ENCODE data around the gene MSL1. TPM values are rescaled to one million over a fixed set of nuclear protein-coding genes. Genes with fewer than 3 reads are reported as not detected.
"Not testable (repeated sequence)": the region's sequence is repeated elsewhere in the genome, so short reads cannot be mapped to it uniquely, and the experiment has no call there.

The MSL1 gene
- total RNA-seq, 1 donor from 2014 or later: 97.7 TPM

- Histone ChIP-seq H3K4me1 (peaks cover 19% of the 10 kb centered on the region), H3K27ac (no peak overlapping the region), H3K27me3 (ENCODE audit: low read depth) (no peaks in the 10 kb centered on the region), H3K9me3 (no peaks in the 10 kb centered on the region), H3K4me3 (no peak overlapping the region), H3K36me3 (peaks cover 67% of the 10 kb centered on the region)
- ATAC-seq (no peak), DNase-seq (no peak)
- TF ChIP-seq CTCF (IDR thresholded peaks at IDR 0.05): no peak
- intact Hi-C loops (cut with DNase I): no loop called here
These were observed 14.0 kb downstream of the MSL1 start for GRCh38 chr17:40135817-40136216.

GRCh38 chr17:40139566-40140058, 17.8 kb downstream of the MSL1 start:
- Histone ChIP-seq H3K27me3 (ENCODE audit: low read depth) (no peaks in the 10 kb centered on the region), H3K4me1 (peaks cover 29% of the 10 kb centered on the region), H3K9me3 (no peaks in the 10 kb centered on the region), H3K36me3 (peaks cover 63% of the 10 kb centered on the region), H3K27ac (peak overlapping the region; percentile 91), H3K4me3 (peak overlapping the region; percentile 73)
- TF ChIP-seq CTCF (IDR thresholded peaks at IDR 0.05): no peak
- DNase-seq (no peak), ATAC-seq (peak in 1 of 2 donors; percentile 6)
- intact Hi-C loops (cut with DNase I): no loop called here

- H3K9me3 ChIP-seq; ATAC-seq; intact Hi-C loops (cut with DNase I); DNase-seq; H3K4me3 ChIP-seq; H3K27me3 ChIP-seq (ENCODE audit: low read depth); H3K27ac ChIP-seq: not testable (repeated sequence)
- H3K36me3 ChIP-seq: peaks cover 67% of the 10 kb centered on the region
- peaks cover 37% of the 10 kb centered on the region for H3K4me1 ChIP-seq
These were observed 21.4 kb downstream of the MSL1 start for GRCh38 chr17:40143166-40143565.

- no peaks in the 10 kb centered on the region for H3K27me3 ChIP-seq (ENCODE audit: low read depth)
- DNase-seq (no peak), ATAC-seq (no peak)
- intact Hi-C loops (cut with DNase I): no loop called here
- H3K4me1 ChIP-seq: peaks cover 27% of the 10 kb centered on the region
- H3K9me3 ChIP-seq: no peaks in the 10 kb centered on the region
- H3K27ac ChIP-seq: no peak overlapping the region
- no peak overlapping the region for H3K4me3 ChIP-seq
- no peak for TF ChIP-seq CTCF (IDR thresholded peaks at IDR 0.05)
- H3K36me3 ChIP-seq: peaks cover 90% of the 10 kb centered on the region
These were observed 23.7 kb downstream of the MSL1 start for GRCh38 chr17:40145476-40145875.

- no peak overlapping the region for H3K4me3 ChIP-seq
- TF ChIP-seq CTCF (IDR thresholded peaks at IDR 0.05): no peak
- peaks cover 91% of the 10 kb centered on the region for H3K36me3 ChIP-seq
- no peaks in the 10 kb centered on the region for H3K9me3 ChIP-seq
- DNase-seq (no peak), ATAC-seq (no peak)
- no peak overlapping the region for H3K27ac ChIP-seq
- H3K4me1 ChIP-seq: peaks cover 19% of the 10 kb centered on the region
- intact Hi-C loops (cut with DNase I): no loop called here
- no peaks in the 10 kb centered on the region for H3K27me3 ChIP-seq (ENCODE audit: low read depth)
These were observed 26.8 kb downstream of the MSL1 start for GRCh38 chr17:40148527-40148926.

- Histone ChIP-seq H3K27me3 (ENCODE audit: low read depth) (no peaks in the 10 kb centered on the region), H3K4me3 (no peak overlapping the region), H3K9me3 (no peaks in the 10 kb centered on the region), H3K36me3 (peaks cover 93% of the 10 kb centered on the region), H3K4me1 (peaks cover 19% of the 10 kb centered on the region), H3K27ac (no peak overlapping the region)
- no peak for TF ChIP-seq CTCF (IDR thresholded peaks at IDR 0.05)
- no peak for DNase-seq
- intact Hi-C loops (cut with DNase I): no loop called here
- no peak for ATAC-seq
These were observed 28.5 kb downstream of the MSL1 start for GRCh38 chr17:40150276-40150675.

All from lower lobe of right lung (tissue), 2 donors.